RCC 7860 (cell line): ENCODE data around the gene CHD2.
A peak's percentile ranks its signal among the peaks of the same experiment; 100 is the strongest.
"Not testable (repeated sequence)": the region's sequence is repeated elsewhere in the genome, so short reads cannot be mapped to it uniquely, and the experiment has no call there.

ENCODE experiments used
- DNase-seq: peaks from one replicate; pipeline ENCODE4 v3.0.0-alpha.2; 2015; ENCODE audit warnings: low spot score
- FAIRE-seq: peaks from 2 replicates; lab custom pipeline; 2012; peaks lifted over from hg19 to GRCh38; lab: Jason Lieb, UNC

Gene CHD2

DNA sequence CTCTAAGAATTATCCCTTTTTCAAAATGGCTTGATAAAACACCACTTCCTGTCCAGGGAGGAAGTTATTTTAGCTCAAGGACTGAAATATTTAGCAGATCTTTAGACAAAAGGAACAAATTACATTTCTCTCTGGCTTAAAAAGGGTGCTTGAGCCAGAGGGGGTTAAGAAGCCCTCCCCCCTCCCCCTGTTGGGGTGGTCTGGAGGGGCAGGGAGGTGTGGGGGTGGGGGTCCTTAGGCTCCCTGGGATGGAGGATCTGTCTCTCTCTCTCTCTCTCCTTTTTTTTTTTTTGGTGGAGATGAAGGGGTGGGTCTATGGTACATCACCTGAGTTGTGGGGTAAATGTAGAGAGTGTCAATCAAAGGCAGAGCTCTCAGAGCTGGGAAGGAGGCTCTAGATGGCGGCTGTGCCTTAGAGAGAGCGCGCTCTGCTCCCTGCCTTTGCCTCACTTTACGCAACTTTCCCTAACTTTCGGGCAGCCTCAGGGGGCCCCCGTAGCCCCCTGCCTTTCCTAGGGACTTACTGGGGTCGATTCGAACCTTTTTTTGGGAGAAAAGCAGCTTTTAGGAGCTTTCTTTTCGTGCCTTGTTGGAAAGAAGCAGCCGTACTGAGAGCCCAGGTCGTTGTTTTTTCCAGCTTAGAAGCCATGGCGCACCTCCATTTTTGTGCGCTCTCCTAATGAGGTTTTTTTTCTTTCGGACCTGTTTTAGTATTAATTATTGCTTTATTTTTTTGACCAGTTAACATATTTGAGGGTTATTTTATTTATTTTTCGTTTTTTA lies at the start of gene CHD2:
CHD2 (plus strand) TSS at position 377 of the 783 bp plus-strand sequence. CDS start 914 bp downstream, outside the sequence.
- DNase-seq (peak; percentile 83), FAIRE-seq (no peak)

GRCh38 chr15:92853222-92853621 lies 46.9 kb upstream of the CHD2 start:
- no peak for DNase-seq
- FAIRE-seq = no peak

DNA sequence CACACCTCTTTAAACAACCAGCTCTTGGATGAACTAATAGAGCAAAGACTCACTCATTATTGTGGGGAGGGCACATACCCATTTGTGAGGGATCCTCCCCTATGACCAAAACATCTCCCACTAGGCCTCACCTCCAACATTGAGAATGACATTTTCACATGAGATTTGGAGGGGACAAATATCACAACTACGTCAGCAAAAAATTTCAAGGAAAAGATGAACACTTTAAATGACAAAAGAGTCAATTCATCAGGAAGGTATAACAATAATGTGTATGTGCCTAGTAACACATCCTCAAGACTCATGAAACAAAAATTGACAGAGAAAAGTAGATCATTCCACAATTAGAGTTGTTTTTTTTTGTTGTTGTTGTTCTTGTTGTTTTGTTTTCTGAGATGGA lies 38.4 kb upstream of the CHD2 start:
- no peak for FAIRE-seq
- no peak for DNase-seq

DNA sequence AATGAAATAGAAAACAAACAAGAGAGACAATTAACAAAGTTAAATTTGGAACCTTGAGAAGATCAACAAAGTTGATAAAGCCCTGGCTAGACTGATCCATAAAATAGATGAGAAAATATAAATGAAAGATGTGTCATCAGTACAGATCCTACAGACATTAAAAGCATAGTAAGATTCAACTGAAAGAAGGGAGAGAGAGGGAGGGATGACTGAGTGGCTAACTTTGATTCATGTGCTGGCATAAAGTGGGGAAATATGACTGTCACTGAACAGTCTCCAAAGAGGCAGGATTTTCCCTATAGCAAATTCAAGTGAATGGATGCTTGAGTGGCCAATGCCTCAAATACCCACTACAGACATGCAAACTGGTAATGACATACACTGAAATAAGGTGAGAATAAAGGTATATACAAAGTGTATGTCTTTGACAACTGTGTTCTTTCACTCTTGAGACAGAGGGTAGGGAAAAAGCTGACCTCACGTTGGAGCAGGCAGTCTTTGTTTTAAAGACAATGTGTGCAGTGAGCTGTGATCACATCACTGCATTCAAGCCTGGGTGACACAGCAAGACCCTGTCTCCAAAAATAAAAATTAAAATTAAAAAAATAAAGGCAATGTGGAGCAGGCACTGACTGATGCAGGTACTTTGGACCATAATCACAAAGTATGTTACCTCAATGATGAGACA lies 35.9 kb upstream of the CHD2 start:
- DNase-seq = no peak
- no peak for FAIRE-seq

DNA sequence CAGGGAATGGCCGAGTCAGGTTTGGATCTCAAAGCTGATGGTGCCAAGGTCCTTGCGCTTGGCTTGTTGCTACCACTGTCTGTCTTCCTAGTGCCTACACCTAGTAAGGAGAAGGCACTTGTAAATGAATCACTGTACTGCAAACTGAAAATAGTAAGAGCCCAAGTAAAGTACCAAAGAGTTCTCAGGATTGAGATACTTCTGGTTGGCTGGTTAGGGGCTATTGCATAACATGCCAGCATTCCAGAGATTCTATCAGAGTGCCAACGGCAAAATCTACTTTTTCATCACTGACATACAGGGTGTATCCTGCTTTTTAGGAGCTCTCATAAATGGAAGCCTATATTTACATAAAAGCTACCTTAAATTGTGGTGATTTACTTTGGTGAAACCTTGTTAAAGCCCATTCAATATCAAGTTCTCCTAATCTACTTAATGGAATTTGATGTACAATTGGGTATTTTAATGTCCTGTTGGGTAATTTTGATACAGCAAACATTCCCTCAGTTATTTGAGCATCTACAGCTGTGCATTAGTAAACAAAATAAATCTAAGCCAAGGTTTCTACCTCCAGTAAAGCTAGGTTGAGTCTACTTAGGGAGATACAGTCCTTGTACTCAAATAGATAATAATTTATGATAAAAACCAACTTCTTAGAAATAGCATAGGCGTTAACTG lies 30.7 kb upstream of the CHD2 start:
- FAIRE-seq = no peak
- DNase-seq = peak; percentile 42

GRCh38 chr15:92870010-92870591 lies 30.0 kb upstream of the CHD2 start:
- FAIRE-seq (no peak), DNase-seq (no peak)

- not testable (repeated sequence) for DNase-seq, FAIRE-seq
Observed at GRCh38 chr15:92872967-92873366, 27.2 kb upstream of the CHD2 start.

GRCh38 chr15:92877000-92877399 lies 23.1 kb upstream of the CHD2 start:
- no peak for FAIRE-seq
- DNase-seq = no peak

GRCh38 chr15:92877416-92877815 lies 22.7 kb upstream of the CHD2 start:
- FAIRE-seq (no peak), DNase-seq (no peak)

DNA sequence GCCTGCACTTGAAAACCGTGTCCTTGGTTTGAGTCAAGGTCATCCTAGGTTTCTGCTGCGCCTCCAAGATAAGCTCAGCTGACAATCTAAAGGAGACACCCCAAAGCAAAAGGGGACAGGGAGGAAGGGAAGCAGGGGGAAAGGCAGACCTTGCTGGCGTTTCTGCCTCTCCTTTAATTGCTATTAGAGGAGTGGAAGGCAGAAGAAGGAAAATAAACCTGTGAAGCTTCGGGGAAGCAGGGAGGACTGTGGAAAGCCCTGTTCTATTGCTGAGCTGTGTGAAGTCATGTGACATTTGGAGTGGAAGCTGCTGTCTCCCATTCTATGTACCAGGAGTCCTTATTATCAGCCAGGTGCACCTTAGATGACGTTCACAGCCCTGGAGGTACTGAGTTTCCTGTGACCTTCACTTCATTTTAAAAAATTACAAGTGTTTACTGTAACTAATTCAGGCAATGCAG lies 21.5 kb upstream of the CHD2 start:
- DNase-seq (no peak), FAIRE-seq (no peak)

- DNase-seq (no peak), FAIRE-seq (no peak)
Observed at GRCh38 chr15:92879949-92880725, 20.0 kb upstream of the CHD2 start.

GRCh38 chr15:92880796-92881195 lies 19.3 kb upstream of the CHD2 start:
- FAIRE-seq (no peak), DNase-seq (no peak)

DNA sequence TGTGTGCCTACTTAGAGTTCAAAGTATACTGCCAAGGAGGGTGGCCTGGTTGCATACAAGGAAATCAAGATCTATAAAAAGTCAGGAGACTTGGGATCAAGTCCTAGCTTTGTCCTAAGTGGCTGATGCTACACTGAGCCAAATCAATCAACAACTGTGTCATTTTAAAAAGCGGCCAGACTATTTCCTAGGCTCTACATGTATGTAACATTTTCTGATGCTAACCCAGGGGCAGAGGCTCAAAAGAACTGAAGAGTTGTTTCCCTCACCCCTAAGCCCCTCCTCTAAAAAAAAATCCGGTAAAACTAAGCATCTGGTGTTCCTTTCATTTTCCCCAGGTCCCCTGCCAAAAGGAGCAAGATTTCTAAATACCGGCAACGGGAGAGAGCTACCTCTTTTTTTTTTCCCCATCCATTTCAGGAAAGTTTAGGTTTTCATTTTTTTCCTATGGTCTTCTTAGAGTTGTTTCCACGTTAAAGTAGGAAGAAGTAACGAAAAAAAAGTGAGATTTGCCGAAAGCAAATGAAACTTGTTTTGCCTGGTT lies 18.8 kb upstream of the CHD2 start:
- no peak for FAIRE-seq

DNA sequence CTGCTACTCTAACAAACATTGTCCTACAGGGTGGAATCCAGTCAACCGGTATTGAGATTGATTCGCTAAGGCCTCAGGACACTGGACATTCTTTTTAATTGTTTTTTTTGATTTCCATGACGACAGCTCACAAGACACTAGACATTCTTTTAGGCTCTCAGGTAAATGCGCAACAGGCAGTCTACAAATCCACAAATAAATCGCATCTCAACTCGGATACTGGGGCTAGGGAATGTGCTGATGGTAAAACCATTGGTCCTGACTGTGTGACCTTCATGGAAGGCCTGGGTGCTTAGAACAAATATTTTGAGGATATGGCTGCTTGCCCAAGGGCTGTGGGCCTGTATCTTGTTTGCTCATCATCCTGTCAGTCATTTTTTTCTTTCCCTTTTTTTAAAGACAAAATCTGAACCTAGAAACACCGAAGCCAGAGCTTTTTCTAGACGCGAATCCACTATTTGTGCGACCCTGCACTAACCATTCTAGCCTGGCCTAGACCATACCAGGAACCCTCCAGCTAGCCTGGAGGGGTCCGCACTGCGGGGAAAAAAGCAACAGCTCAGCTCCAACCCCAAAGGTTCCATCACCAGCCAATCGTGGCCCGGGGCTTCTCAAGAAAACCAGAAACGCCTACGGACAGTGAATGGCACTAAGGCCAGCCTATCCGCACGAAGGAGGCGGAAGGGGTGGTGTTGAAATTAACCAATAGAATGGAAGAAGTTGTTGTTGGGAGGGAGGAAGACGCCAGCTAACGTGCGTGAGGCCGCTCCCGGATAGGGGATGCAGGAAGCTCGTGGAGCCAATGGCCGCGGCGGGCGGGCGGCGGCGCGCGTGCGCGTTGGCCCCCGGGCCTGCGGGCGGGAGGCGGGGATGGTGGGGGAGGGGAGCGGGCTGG lies 18.1 kb upstream of the CHD2 start:
- DNase-seq (peak; percentile 99), FAIRE-seq (peak; percentile 87)

More for the DNA sequence above, 18.8 kb upstream of the CHD2 start:
- no peak for DNase-seq

DNA sequence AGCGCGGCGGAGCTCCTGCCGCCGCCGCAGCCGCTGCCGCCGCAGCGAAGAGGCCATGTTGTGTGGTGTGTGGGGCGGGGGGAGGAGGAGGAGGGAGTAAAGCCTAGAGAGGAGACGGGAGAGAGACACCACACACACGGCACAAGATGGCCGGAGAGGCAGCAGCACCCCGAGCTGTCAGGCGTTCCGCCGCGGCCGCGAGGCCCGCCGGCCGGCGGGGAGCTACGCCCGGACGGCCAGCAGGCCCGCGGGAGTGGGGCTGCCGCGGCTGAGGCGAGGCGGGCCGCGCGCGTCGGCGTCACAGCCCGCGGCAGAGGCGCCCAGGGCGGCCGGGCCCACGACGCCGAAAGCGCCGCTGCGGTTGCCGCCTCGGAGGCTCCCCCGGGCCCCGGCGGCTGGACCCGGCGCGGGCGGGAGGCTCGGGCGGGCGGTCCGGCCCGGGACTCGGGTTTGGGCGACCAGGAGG lies 17.4 kb upstream of the CHD2 start:
- DNase-seq (no peak), FAIRE-seq (no peak)

DNA sequence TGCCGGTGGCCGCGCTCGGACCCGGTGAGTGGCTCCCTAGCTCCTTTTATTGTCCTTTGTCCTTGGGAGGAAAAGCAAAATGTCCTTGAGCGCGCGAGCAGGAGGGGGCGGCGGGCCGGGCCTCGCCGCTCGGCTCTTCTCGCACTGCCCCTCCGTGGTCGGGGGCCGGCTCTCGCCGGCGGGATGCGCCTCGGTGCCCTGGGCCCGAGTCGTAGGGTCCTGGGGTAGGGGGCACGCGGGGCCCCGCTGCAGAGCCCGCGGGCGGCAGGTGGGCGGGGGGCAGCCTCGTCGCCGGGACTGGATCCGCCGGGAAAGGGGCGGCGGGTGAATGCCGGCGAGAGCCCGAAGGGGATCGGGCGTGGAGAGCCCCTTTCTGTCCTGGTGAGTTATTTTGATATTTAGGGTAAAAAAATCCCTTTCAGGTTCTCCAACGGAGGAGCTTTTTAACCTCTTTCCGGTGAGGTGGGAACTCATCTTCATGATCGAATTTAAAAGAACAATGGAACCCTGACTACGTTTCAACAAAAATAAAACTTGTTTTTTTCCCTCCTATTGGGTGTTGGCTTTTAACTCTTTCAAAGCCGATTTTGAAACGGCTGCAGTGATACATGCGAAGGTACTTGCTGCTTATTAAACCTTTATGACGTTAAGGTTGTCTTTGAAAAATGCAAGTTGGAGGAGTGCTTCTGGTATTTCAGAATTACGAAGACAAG lies 16.8 kb upstream of the CHD2 start:
- DNase-seq = no peak
- no peak for FAIRE-seq

DNA sequence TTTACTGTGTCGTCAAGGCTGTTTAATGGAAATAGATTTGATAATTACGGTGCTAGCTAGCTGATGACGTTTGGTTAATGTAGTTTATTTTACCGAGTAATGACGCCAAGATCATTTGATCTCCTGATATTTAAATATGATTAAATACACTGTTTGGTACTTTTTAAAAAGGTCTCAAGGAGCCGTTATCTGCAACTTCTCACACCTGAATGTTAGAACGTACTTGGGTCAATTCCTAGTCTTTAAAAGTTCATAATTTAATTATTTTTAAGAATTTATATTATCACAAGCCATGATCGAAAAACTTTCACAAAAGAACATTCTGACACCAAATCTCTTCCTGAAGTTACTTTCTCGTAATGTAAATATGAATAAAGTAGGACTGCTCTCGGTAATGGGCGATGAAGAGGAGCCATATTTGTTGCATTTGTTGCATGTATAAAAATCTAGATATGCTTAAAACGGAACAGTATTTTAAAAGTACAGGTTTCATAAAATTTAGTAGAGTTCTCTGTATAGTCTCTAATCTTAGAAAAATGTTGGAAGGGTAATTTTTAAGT lies 16.2 kb upstream of the CHD2 start:
- DNase-seq (peak; percentile 35), FAIRE-seq (peak; percentile 66)
